ENCODE measurements around the gene CDIPT.

DNA sequence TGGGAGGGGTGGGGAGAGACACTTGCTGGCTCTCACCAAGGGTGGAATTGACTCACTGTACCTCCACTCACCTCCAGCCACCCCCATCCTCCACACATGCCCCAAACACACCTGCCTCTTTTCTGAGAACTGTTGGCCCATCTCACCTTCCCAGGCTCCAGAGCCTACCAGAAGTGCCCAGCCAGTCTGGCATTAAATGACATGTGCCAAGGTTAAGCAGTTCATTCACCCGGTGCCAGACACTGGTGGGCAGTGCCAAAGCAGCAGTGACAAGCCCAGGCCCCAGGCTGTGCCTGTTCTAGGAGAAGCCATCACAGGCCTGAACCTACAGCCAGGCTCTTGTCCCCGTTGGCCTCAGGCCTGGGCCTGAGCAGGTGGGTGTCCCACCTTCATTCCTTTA, 31.5 kb downstream of the CDIPT start:
- TF ChIP-seq, protein P1, sequence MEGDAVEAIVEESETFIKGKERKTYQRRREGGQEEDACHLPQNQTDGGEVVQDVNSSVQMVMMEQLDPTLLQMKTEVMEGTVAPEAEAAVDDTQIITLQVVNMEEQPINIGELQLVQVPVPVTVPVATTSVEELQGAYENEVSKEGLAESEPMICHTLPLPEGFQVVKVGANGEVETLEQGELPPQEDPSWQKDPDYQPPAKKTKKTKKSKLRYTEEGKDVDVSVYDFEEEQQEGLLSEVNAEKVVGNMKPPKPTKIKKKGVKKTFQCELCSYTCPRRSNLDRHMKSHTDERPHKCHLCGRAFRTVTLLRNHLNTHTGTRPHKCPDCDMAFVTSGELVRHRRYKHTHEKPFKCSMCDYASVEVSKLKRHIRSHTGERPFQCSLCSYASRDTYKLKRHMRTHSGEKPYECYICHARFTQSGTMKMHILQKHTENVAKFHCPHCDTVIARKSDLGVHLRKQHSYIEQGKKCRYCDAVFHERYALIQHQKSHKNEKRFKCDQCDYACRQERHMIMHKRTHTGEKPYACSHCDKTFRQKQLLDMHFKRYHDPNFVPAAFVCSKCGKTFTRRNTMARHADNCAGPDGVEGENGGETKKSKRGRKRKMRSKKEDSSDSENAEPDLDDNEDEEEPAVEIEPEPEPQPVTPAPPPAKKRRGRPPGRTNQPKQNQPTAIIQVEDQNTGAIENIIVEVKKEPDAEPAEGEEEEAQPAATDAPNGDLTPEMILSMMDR (IDR thresholded peaks at IDR 0.05): no peak
- no peak for TF ChIP-seq POLR2A (IDR thresholded peaks at IDR 0.05)

Measured in vagina (tissue), 2 donors.